HG02759 (cell line): Measurements from ENCODE around the gene SMC1B.
"Not testable (repeated sequence)": the region's sequence is repeated elsewhere in the genome, so short reads cannot be mapped to it uniquely, and the experiment has no call there.

Experiments
- ATAC-seq: cut with Tn5 transposase; IDR thresholded peaks from one replicate; pipeline ENCODE4 v1.9.1; 2021; ENCODE audit warnings: mild to moderate bottlenecking, moderate library complexity; ENCODE audit not compliant: unreplicated experiment

SMC1B gene

GRCh38 chr22:45422237-45422983, 9.0 kb upstream of the SMC1B start:
- no peak for ATAC-seq

- no peak for ATAC-seq
Measured at GRCh38 chr22:45421349-45422055, 8.1 kb upstream of the SMC1B start.

GRCh38 chr22:45420539-45420938, 7.1 kb upstream of the SMC1B start:
- ATAC-seq = no peak

- no peak for ATAC-seq
Measured at GRCh38 chr22:45420011-45420410, 6.6 kb upstream of the SMC1B start.

- no peak for ATAC-seq
Measured at GRCh38 chr22:45418770-45419138, 5.4 kb upstream of the SMC1B start.

- ATAC-seq = no peak
Measured at GRCh38 chr22:45418056-45418769, 4.8 kb upstream of the SMC1B start.

GRCh38 chr22:45413013-45413367, 409 bp downstream of the SMC1B start:
- ATAC-seq = no peak

GRCh38 chr22:45407793-45408192, 5.6 kb downstream of the SMC1B start:
- no peak for ATAC-seq

- ATAC-seq = no peak
Measured at GRCh38 chr22:45402466-45402985, 10.9 kb downstream of the SMC1B start.

- no peak for ATAC-seq
Measured at GRCh38 chr22:45399712-45400445, 13.5 kb downstream of the SMC1B start.

GRCh38 chr22:45398214-45398613, 15.2 kb downstream of the SMC1B start:
- no peak for ATAC-seq

GRCh38 chr22:45397806-45398205, 15.6 kb downstream of the SMC1B start:
- no peak for ATAC-seq

GRCh38 chr22:45389546-45389945, 23.9 kb downstream of the SMC1B start:
- ATAC-seq = no peak

- ATAC-seq = no peak
Measured at GRCh38 chr22:45381348-45381747, 32.1 kb downstream of the SMC1B start.

GRCh38 chr22:45376703-45377102, 36.7 kb downstream of the SMC1B start:
- ATAC-seq = no peak

- no peak for ATAC-seq
Measured at GRCh38 chr22:45376009-45376408, 37.4 kb downstream of the SMC1B start.

- ATAC-seq = not testable (repeated sequence)
Measured at GRCh38 chr22:45373592-45373991, 39.8 kb downstream of the SMC1B start.

- no peak for ATAC-seq
Measured at GRCh38 chr22:45366713-45367112, 46.7 kb downstream of the SMC1B start.

GRCh38 chr22:45359627-45360026, 53.8 kb downstream of the SMC1B start:
- ATAC-seq = no peak

GRCh38 chr22:45358127-45358526, 55.3 kb downstream of the SMC1B start:
- ATAC-seq = no peak

GRCh38 chr22:45357490-45357889, 55.9 kb downstream of the SMC1B start:
- ATAC-seq = no peak
